Measurements from ENCODE around the gene IL12B. TPM values are rescaled to one million over a fixed set of nuclear protein-coding genes. Genes with fewer than 3 reads are reported as not detected.

The IL12B gene
- total RNA-seq, 1 donor: not detected

DNA sequence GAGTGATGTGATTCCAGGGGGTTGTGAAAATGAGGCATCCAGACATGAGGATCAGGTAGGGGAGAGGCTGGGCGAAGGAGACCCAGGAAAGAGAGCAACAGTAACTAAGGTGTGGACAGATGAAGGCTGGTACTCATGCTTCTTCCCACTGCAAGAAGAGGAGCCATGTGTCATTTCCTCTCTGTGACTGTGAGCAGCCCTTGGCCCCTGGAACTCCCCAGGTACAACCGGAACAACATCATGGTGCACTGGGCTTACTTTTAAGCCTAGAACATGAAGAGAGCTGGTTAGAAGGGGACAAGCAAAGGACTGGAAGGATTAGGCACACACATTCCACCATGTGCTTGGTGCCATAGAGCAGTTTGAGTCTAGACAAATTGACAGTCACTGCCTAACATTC lies 10.9 kb upstream of the IL12B start:
- H3K9me3 ChIP-seq (ENCODE audit: low read depth, low read length): peaks cover 6% of the 10 kb centered on the region
- TF ChIP-seq, protein P1, sequence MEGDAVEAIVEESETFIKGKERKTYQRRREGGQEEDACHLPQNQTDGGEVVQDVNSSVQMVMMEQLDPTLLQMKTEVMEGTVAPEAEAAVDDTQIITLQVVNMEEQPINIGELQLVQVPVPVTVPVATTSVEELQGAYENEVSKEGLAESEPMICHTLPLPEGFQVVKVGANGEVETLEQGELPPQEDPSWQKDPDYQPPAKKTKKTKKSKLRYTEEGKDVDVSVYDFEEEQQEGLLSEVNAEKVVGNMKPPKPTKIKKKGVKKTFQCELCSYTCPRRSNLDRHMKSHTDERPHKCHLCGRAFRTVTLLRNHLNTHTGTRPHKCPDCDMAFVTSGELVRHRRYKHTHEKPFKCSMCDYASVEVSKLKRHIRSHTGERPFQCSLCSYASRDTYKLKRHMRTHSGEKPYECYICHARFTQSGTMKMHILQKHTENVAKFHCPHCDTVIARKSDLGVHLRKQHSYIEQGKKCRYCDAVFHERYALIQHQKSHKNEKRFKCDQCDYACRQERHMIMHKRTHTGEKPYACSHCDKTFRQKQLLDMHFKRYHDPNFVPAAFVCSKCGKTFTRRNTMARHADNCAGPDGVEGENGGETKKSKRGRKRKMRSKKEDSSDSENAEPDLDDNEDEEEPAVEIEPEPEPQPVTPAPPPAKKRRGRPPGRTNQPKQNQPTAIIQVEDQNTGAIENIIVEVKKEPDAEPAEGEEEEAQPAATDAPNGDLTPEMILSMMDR (IDR thresholded peaks at IDR 0.05; ENCODE audit: extremely low read depth, low read depth, low read length): no peak
- peak; percentile 6 for DNase-seq (ENCODE audit: insufficient read length, low spot score, missing footprints)
- H3K27ac ChIP-seq (ENCODE audit: low read depth, low read length): no peak overlapping the region
- H3K36me3 ChIP-seq (ENCODE audit: insufficient read depth, low read length): no peaks in the 10 kb centered on the region
- no peaks in the 10 kb centered on the region for H3K27me3 ChIP-seq (ENCODE audit: insufficient read depth, low read length)
- no peaks in the 10 kb centered on the region for H3K79me2 ChIP-seq (ENCODE audit: insufficient read depth, low read length)
- H2AFZ ChIP-seq (ENCODE audit: low read length): no peak overlapping the region
- no peaks in the 10 kb centered on the region for H4K20me1 ChIP-seq (ENCODE audit: insufficient read depth, low read length)
- no peak overlapping the region for H3K4me3 ChIP-seq (ENCODE audit: insufficient read depth, low read length)
- H3K4me1 ChIP-seq (ENCODE audit: insufficient read depth, low read length): peaks cover 19% of the 10 kb centered on the region
- H3K4me2 ChIP-seq (ENCODE audit: insufficient read depth, low read length): no peak overlapping the region

DNA sequence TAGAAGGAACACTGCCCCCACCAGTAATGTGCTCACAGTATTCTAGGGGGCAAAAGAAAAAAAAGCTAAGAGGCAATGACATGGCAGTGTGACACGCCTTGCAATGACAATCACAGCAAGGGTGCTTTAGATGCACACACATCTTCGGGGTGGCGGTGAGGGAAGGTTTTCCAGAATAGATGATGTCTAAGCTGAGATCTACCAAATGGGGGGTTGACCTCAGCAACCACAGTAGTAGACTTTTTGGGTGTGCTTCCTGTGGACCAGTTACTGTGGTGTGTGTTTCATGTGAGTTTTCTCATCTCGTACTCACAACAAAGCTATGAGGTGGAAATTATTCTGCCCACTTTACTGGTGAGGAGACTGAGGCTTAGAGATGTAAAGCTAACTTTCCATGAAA lies 10.2 kb upstream of the IL12B start:
- no peak for DNase-seq (ENCODE audit: insufficient read length, low spot score, missing footprints)
- Histone ChIP-seq H2AFZ (ENCODE audit: low read length) (no peak overlapping the region), H3K79me2 (ENCODE audit: insufficient read depth, low read length) (no peaks in the 10 kb centered on the region), H4K20me1 (ENCODE audit: insufficient read depth, low read length) (no peaks in the 10 kb centered on the region), H3K27me3 (ENCODE audit: insufficient read depth, low read length) (no peaks in the 10 kb centered on the region), H3K4me2 (ENCODE audit: insufficient read depth, low read length) (no peak overlapping the region), H3K36me3 (ENCODE audit: insufficient read depth, low read length) (no peaks in the 10 kb centered on the region), H3K27ac (ENCODE audit: low read depth, low read length) (no peak overlapping the region), H3K4me1 (ENCODE audit: insufficient read depth, low read length) (peaks cover 20% of the 10 kb centered on the region), H3K4me3 (ENCODE audit: insufficient read depth, low read length) (no peak overlapping the region), H3K9me3 (ENCODE audit: low read depth, low read length) (peaks cover 6% of the 10 kb centered on the region)
- TF ChIP-seq, protein P1 (IDR thresholded peaks at IDR 0.05; ENCODE audit: extremely low read depth, low read depth, low read length): no peak

DNA sequence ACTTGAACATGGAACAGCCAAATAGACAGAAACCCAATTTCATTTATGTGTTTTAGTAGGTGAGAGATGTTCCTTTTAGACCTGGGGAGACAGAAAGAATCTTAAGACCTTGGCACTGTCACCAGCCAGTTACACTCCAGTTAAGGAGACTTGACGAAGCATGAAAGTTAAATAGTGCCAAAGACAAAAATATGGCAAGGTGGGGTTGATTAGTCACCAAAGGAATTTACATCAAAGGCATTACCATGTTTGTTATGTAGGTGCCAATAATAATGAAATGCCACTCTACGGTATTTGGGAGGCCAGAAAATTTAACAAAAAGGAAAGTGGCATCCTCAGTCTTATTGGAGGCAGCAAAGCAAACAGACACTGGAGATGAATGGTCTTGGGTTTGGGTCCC lies 9.2 kb upstream of the IL12B start:
- Histone ChIP-seq H3K79me2 (ENCODE audit: insufficient read depth, low read length) (no peaks in the 10 kb centered on the region), H3K4me3 (ENCODE audit: insufficient read depth, low read length) (no peak overlapping the region), H2AFZ (ENCODE audit: low read length) (no peak overlapping the region), H3K4me2 (ENCODE audit: insufficient read depth, low read length) (no peak overlapping the region), H3K4me1 (ENCODE audit: insufficient read depth, low read length) (peaks cover 21% of the 10 kb centered on the region), H3K27ac (ENCODE audit: low read depth, low read length) (no peak overlapping the region), H3K9me3 (ENCODE audit: low read depth, low read length) (peaks cover 4% of the 10 kb centered on the region), H3K27me3 (ENCODE audit: insufficient read depth, low read length) (no peaks in the 10 kb centered on the region), H4K20me1 (ENCODE audit: insufficient read depth, low read length) (no peaks in the 10 kb centered on the region), H3K36me3 (ENCODE audit: insufficient read depth, low read length) (no peaks in the 10 kb centered on the region)
- TF ChIP-seq, protein P1 (IDR thresholded peaks at IDR 0.05; ENCODE audit: extremely low read depth, low read depth, low read length): no peak
- DNase-seq (ENCODE audit: insufficient read length, low spot score, missing footprints): no peak

DNA sequence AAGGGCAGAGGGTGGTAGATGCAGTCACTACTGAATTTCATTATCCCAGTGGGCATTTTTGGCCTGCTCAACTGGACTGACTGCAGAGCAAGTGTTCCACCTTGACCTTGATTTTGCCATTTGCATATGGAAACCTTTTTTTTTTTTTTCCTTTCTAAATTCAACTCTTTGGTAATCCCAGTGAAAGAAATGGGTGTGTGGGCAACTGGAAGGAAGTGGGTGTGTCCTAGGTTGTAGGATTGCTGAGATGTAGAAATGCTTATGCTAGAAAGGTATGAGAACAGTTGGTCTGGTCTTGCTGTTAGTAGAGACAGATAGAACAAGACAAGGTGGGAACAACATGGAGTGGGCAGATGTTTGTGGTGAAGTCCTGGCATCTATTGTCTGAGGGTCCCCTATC lies 7.8 kb upstream of the IL12B start:
- Histone ChIP-seq H3K36me3 (ENCODE audit: insufficient read depth, low read length) (no peaks in the 10 kb centered on the region), H3K27ac (ENCODE audit: low read depth, low read length) (peak overlapping the region; percentile 13), H3K79me2 (ENCODE audit: insufficient read depth, low read length) (no peaks in the 10 kb centered on the region), H3K4me3 (ENCODE audit: insufficient read depth, low read length) (no peak overlapping the region), H3K9me3 (ENCODE audit: low read depth, low read length) (no peaks in the 10 kb centered on the region), H3K4me1 (ENCODE audit: insufficient read depth, low read length) (peaks cover 21% of the 10 kb centered on the region), H4K20me1 (ENCODE audit: insufficient read depth, low read length) (no peaks in the 10 kb centered on the region), H3K27me3 (ENCODE audit: insufficient read depth, low read length) (no peaks in the 10 kb centered on the region), H3K4me2 (ENCODE audit: insufficient read depth, low read length) (no peak overlapping the region), H2AFZ (ENCODE audit: low read length) (no peak overlapping the region)
- DNase-seq (ENCODE audit: insufficient read length, low spot score, missing footprints): no peak
- TF ChIP-seq, protein P1 (IDR thresholded peaks at IDR 0.05; ENCODE audit: extremely low read depth, low read depth, low read length): no peak

Data from osteoblast (primary cell).